GM21576 (cell line): ENCODE measurements around the gene PIAS2.
"Not testable (repeated sequence)": the region's sequence is repeated elsewhere in the genome, so short reads cannot be mapped to it uniquely, and the experiment has no call there.

ENCODE experiments used
- ATAC-seq: cut with Tn5 transposase; IDR thresholded peaks from one replicate; pipeline ENCODE4 v1.9.1; 2021; ENCODE audit warnings: mild to moderate bottlenecking, moderate library complexity; ENCODE audit not compliant: unreplicated experiment

PIAS2 gene

DNA sequence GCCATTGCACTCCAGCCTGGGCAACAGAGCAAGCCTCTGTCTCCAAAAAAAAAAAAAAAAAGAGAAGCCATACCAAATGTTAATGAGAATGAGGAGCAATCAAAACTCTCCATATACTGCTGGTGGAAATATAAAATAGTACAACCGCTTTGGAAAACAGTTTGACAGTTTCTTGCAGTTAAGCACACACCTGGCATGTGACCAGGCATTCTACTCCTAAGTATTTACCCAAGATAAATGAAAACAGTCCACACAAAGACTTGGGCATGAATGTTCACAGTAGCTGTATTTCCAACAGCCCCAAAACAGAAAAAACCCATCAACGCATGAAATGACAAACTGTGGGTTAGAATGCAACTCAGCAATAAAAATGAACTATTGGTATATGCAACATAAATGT is 84.5 kb downstream of the PIAS2 start:
- ATAC-seq = no peak

DNA sequence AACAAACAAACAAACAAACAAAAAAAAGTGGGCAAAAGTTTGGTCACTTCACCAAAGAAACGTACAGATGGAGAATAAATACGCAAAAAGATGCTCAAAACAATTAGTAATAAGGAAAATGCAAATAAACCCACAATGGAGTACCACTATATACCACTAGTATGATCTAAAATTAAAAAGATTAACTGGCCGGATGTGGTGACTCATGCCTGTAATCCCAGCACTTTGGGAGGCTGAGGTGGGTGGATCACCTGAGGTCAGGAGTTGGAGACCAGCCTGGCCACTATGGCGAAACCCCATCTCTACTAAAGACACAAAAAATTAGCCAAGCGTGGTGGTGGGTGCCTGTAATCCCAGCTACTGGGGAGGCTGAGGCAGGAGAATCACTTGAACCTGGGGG is 84.9 kb downstream of the PIAS2 start:
- ATAC-seq = not testable (repeated sequence)

DNA sequence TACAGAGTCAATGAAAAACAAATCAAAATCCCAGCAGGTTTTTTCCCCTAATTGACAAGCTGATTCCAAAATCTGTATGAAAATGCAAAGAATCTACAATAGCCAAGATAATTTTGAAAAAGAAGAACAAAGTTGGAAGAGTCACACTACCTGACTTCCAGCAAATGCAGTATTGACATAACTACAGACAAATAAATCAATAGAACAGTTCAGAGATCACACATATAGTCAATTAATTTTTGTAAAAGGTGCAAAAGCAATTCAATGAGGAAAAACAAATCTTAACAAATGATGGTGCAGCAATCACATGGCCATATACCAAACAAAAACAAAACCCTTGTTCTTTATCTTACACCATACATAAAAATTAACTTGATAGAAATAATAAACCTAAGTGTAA is 85.9 kb downstream of the PIAS2 start:
- no peak for ATAC-seq

DNA sequence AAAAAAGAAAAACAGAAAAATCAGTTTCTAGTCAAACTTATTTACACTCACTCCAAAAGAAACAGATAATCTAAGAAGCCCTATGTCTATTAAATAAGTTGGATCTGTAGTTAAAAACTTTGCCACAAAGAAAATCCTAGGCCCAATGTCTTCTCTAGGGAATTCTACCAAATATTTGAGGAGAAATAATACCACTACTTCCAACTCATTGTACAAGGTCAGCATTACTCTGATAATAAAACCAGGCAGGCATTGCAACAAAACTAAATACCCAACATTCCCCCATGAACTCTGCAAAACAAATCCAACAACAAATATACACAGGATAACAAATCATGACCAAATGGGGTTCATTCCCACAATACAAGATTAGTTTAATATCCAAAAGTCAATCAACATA is 86.7 kb downstream of the PIAS2 start:
- ATAC-seq = no peak

DNA sequence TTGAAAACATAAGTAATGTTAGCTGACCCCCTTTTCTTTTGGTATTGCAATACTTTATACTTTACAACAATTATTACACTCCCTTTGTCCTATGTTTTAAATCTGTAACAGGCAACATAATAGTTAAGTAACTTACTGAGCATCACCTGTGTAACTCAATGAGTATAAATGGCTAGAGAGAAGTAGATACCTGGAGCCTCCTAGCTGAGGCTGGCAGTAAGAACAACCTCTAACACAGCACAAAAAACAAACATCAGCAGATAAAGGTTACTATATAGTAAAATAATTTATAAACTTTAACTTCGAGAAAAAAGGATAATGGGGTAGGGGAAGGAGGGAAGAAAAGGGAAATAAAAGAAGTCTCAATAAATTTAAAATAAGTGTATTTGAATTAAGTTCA is 87.4 kb downstream of the PIAS2 start:
- ATAC-seq = no peak

DNA sequence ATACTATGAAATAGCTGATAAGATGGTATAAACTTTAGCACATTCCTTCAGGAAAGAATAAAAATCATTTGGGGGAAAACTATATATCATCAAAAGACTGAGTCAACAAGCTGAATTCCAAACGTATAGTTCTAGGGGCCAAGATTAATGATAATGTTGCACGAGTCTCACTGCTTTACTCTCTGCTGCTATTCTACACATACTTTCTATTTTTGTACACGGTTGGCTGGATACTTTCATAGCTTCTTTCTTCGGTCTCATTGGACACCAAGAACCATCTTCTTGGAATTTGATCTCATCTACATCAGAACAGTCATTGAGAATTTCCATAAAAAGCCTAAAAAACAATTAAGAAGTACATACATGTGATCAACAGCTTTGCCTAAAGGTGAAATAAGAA is 87.8 kb downstream of the PIAS2 start:
- no peak for ATAC-seq

DNA sequence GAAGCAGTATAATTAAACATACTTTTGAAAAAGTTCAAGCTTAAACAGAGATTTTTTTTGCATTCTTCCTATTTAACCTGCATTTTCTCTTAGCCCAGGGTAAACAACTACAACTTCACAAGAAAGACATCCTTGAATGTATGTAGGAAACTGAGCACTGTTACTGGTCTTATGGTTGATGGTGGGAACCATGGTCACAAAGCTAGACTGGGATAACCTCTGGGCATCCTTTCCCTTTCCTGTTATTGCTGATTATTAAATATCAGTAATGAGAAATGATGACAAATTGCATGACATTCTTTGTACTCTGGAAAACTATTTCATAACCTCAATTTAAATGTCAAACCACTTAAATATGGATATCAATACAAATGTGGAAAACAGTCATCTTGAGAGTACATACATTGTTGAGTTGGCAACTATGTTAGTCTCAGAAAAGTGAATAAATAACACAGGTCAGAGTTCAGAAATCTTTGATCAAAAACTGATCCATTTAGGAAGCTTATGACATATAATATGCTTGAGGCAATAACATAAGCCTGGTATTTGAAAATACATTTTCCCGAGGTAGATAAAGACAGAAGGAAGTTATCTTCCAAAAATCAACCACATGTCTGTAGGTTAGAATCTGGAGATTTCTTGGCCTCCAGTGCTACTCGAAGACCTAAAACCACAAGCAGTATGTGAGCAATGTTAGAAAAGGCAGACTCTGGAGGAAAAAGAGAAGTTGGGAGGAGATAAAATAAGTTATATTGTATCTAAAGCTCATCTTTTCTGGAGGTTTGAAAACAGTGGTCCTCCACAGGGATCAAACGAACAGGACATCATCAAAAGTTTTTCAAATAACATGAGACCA is 95.2 kb downstream of the PIAS2 start:
- no peak for ATAC-seq

DNA sequence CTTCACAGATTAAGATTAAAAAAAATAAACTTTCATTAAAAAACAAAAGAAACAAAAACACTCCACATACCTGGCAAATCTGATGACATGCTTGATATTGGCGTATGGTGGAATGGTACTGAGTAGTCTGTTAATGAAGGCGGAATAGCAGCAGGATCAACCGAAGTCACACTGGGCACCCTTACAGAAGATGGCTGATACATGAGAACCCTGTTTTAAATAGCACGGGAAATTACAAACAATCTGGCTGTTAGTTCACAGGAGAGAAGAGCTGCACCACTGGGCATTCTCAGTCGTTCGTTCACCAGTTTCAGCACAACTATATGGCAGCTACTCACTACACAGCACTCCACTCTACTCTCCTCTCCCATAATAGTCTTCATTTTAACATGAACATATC is 96.4 kb downstream of the PIAS2 start:
- ATAC-seq = no peak

DNA sequence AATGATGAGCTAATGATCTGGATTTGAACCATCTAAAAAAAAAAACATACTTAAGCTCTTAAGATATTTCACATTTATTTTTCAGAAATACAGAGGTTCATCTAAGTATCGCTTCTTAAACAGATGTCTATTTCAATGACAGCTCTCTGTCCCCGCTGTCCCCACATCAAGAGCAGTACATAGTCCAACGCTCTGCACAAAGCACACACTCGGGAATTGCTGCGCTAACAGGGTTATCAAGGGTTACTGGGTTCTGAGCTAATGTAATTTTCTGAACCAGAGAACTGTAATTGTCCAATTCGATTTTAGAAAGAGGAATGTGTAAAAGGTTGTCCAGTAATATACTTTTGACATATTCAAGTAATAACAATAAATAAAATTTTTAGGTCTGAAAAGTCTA is 101.6 kb downstream of the PIAS2 start:
- ATAC-seq = no peak

DNA sequence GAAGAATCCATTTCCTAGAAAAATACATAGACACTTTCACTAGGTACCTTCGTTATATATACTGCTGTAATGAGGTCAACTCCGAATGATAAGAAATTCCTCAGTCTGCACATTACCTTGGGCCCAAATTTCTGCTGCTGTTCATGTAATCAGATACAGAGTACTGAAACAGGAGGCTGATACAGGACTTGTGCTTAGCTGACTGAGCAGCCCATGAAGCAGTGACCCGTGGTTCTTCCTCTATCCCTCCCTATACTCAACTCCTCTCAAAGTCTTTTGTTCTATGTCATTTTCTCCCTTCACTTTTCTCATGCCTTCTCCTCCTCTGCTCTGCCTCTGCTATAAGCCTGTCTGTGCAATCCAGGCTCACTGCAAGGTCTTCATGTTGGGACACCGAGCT is 102.9 kb downstream of the PIAS2 start:
- ATAC-seq = no peak

DNA sequence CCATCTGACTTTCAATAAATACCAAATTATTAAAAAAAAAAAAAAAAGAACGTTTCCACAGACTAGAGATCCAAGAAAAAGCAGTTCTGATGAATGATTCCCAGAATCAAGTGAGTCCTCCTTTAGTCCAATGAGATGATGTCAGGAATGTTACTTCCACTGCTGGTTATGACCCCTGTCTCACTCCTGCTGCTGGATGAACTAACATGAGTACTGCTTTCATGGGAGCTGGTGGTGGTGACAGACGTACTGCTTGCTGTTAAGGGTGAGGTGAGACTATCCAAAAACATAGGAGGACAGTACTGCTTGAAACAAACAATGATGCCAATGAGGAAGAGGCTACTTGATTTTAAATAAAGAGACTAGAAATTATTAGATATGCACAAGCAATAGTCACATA is 105.0 kb downstream of the PIAS2 start:
- ATAC-seq = no peak

DNA sequence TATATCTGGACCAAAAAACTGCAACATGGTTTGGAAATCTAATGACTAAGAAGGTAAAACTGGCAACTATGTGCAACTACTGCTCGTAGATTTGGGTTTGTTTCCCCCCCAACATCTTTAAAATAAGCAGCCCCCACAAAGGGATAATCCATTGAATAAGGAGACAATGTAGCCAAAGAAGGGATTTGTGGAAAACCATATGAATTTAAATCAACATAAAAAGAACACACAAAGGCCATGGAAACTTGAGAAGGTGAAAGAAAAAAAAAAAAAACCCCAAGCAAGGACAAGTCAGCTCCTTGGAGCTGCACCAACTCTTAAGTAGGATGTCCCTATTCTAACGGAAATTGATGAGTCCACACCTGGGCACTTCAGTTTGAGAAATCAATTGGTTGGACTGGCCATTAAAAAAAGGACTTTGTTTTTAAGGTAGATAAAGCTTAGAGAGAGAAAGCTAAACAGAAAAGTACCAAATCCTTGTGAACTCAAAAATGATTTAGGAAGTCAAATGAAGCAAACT is 106.8 kb downstream of the PIAS2 start:
- no peak for ATAC-seq

DNA sequence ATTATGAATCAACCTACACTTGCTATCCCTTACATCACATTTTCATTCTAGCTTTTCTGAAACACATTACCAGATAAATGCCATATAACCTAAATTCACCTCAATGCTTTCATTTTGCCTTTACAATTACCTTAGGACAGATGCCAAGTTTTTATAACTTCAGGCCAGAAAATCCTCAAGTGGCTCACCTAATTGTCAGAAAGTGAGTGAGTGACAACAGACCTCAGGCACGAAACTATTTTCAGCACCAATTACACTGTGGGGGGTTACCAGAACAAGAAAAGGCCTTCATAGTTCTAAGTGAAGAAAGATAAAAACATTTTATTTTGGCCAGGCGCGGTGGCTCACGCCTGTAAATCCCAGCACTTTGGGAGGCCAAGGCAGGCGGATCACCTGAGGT is 108.2 kb downstream of the PIAS2 start:
- ATAC-seq = no peak

DNA sequence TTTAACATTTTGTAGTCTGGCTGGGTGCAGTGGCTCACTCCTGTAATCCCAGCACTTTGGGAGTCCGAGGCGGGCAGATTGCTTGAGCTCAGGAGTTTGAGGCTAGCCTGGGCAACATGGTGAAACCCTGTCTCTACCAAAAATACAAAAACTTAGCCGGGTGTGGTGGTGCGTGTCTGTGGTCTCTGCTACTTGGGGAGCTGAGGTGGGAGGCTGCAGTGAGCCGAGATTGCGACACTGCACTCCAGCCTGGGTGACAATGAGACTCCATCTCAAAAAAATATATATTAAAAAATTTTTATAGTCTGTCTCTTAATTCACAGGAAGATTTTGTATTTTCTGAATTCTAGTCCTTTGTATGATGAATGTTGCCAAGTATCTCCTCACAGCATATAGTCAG is 121.4 kb downstream of the PIAS2 start:
- ATAC-seq = not testable (repeated sequence)

DNA sequence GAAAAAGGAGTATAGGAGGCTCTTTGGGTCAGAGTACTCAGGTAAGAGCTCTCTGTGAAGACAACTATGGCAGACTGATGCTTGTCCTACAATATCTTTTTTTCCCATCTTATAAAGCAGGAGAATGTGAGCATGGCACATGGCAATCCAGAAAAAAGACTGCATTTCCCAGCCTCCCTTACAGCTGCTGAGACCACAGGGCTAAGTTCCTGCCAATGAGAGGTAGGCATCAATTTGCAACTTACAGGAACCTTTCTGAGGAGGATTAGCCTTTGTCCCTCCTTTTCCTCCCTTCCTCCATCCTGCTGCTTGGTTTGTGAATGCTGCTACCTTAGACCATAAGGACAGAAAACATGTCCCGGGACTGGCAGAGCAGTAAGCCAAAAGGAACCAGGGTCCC is 122.7 kb downstream of the PIAS2 start:
- no peak for ATAC-seq

DNA sequence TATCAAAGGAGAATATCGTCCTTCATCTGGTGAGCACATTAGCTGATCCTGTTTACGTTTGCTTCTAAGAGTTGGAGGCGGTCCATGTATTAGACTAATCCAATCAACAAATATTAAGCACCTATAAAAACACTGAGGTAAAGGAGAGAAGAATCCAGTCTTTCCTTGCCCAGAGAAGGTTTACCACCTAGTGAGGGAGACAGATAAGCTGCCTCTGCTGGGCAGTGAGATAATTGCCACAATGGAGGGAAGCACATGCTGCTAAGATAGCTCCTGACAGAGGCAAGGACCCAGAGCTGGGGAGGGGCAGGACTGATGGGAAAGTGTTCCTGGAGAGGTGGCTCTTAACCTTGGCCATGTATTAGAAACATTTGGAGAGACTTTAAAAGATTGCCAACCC is 123.7 kb downstream of the PIAS2 start:
- no peak for ATAC-seq

DNA sequence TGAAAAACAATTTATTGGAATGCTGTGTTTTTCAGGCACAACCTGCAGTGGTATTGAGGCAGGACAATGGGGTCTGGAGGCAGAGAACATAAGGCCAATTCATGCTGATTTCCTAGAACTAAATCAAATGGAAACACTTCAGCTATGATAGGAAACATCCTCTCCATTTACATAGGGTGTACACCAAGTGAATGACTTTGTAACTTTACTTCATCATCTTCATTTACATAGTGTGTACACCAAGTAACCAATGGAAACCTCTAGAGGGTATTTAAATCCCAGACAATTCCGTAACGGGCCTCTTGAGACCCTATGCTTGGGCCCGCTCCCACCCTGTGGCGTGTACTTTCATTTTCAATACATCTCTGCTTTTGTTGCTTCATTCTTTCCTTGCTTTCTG is 128.2 kb downstream of the PIAS2 start:
- ATAC-seq = no peak

DNA sequence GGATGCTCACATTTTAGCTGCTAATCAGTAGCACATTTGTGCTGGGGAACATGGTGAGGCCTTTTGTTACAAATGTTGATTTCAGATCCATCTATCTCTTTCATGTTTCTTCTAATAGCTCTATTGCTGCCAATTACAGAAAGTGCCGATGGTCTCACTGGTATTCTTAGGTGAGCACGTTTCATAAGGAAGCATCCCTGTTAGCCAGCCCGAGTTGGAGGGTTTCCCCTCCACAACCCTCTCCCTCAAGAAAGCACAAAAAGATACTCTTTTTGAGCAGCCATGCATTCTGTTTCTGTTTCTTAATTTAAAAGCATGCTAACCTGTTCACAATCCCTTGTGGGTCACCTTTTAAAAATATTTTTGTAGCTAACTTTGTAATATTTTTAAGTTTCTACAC is 129.6 kb downstream of the PIAS2 start:
- no peak for ATAC-seq

DNA sequence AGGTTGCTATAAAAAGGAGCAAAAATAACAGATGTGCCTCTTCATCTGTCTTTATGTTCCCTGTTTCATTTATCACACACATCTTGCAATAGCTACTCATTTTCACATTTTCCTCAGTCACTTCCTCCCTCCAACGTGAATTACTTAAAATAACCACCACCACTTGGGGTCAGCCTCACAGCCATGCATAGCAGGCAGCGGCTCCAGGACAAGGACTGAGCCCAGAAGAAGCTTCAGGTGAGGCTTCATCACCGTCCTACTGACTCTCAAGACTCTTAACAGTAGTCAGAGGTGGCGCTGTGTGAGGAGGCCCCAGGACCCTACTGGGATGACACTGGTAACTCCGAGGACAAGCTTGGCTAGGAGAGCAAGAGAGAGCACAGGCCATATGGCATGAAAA is 144.9 kb downstream of the PIAS2 start:
- no peak for ATAC-seq

DNA sequence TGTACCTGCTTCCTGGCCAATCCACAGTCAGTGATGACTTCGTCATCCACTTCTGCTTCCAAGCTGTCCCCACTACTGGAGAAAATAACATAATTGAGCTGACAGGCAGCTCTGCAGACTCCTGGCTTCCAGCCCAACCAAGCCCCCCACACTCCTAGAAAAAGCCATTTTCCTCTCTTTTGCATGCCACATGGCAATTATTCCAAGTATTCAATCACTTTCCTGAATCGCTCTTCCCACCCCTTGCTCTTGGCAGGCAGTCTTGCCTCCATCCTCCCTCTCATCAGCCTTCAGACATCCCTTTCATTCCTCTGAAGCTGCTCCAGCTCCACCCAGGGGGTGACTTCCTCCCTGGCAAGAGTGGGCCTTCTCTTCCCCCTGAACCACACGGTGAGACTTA is 146.2 kb downstream of the PIAS2 start:
- no peak for ATAC-seq

DNA sequence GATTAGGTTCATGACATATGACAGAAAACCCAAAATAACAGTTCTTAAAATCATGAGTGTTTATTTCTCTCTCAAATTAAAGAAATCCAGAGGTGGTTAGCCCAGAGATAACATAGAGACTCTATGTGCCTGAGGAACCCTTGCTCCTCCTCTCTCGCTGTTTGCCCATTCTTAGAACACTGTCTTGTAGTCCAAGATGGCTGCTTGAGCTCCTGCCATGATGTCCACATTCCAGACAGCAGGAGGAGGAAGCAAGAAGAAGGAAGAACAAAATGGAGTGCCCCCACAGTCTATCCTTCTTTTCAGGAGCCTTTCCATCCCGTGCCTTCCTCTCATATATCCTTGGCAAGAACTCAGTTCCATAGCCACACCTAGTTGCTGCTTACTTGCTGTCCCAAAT is 146.6 kb downstream of the PIAS2 start:
- ATAC-seq = no peak

DNA sequence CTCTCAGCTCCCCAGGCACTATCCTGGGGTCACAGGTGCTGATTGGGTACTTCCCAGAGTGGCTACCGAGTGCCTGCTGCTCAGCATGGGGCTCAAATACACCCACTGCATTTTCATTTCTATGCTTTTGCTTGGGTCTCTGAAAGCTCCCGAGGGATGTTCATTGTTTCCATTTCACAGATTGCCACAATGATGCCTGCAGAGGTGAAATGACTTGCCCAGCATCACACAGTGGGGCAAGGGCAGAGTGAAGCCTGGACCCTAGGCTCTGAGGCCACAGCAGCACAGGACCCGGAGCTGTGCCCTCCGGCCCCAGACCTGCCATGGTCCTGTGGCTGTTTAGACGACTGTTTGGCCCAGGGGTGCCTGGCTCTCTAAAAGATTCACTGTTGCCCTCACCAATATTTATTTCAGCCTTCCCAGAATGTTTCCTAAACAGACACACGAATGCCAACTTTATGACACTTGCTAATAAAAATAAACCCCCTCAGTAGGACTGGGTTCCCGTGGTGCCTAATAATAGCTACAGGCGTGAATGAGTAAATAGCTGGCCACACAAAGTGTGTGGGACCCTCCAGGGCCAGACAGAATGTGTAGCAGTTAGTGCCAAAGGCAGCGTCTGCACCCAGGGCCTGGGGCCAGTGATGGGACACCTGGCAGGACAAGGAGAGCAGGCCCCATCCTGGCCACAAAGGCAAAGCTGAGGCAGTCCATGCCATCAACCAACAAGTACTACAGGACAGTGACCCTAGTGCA is 149.0 kb downstream of the PIAS2 start:
- ATAC-seq = no peak
